Activated naive CD8-positive, alpha-beta T cell treated with anti-CD3 and anti-CD28 coated beads, Interleukin-2, amount 50 U/mL, for 16 hours (primary cell): ENCODE results near the gene UNC79.

Source experiments
- DNase-seq: peaks from one replicate; pipeline ENCODE4 v3.0.0-alpha.2; 2020; ENCODE audit warnings: low read depth, low spot score

The UNC79 gene

DNA sequence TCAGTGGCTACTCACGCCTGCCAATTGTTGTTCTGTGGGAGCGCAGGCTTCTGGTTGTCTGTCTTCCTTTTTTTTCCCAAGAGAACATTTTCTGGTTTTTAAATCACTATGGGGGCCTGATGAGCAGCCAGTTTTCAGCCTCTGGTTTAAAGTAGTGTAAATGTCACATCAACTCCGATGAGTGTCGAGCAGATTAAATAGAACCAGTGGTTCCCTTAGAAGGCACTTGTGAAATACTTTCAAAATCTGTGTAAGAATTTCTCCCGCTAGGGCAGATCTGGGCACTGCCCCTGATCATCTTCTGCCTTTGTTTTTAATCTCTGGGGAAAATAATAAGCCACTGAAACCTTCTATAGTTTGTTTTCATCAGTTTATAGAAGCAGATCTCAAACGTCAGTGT, 227.1 kb downstream of the UNC79 start:
- no peak for DNase-seq

DNA sequence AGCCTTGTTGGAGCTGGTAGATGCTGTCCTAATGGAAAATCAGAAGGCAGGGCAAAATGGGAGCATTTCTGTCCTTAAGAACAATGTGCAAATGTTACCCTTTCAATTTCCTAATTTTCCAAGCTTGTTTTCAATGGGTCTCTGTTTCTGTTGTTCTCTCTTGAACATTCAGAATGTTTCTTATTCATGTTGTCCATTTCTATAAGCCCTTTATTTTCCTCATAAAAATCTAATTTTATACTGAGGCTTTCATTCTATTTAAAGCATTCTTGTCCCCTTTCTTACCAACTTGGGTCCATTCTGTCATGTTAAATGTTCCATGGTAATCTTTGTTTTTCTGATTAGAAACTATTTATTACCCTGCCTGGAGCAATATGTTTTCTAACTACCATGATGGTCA, 232.6 kb downstream of the UNC79 start:
- no peak for DNase-seq

DNA sequence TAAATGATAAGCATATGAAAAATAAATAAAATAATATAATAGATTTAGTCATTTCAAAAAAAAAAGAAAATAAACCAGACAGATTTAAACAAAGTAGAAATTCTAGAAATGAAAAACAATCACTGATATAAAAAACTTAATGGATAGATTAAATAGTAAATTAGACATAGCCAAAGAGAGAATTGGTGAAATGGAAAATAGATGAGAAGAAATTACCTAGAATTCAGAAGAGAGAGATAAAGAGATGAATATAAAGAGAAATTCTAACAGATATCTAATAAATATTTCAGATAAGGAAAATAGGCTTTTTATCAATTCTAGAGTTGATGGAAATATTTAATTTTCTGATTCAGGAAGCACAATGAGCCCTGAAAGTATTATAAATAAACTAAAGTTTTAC, 234.4 kb downstream of the UNC79 start:
- no peak for DNase-seq

DNA sequence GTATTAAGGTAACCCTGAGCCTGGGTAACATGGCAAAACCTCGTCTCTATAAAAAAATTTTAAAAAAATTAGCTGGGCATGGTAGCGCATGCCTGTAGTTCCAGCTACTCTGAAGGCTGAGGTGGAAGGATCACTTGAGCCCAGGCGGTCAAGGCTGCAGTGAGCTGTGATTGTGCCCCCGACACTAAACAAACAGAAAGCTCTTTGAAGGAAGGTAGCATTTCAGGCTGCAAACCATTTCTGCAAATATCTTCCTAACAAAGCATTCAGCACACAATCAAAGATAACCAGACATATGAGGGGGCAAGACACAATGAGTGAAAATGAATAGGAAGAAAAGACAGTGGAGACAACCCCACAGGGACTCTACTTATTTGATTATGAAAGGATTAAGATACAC, 238.9 kb downstream of the UNC79 start:
- DNase-seq: no peak

DNA sequence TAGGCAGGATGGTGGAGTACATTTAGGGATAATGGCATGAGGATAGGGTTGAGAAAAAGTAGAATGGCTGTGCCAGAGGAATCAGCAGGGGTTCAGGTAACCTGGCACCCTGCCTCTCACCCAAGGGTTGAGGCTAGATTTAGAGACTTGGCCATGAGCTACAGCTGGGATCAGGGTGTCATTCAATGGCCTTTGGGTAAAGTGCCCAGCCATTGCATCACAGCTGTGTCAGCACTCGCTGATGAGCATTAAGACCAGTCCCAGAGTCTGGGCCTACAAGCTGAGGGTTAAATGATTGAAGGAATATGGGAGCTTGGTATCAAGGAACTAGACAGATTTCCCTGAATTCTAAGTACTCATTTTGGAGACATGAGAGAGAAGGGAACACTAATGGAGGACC, 243.6 kb downstream of the UNC79 start:
- no peak for DNase-seq

DNA sequence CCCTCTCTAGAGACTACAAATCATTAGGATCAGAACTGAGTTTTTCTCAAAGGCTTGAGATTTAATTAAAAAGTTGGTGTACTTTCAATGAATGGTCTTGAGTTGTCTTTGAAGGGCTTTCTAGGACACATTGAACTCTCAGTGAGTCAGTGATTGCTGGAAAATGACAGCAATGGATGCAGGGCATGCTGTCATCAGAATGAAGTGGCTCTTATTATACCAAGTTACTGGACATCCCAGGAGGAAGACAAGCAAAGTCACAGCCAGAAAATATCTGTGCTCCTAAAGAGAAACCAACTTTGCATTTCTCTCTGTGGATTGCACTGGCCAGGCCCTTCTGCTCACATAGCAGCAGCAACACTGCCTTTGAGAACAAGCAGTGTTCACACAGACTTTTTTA, 244.9 kb downstream of the UNC79 start:
- no peak for DNase-seq

DNA sequence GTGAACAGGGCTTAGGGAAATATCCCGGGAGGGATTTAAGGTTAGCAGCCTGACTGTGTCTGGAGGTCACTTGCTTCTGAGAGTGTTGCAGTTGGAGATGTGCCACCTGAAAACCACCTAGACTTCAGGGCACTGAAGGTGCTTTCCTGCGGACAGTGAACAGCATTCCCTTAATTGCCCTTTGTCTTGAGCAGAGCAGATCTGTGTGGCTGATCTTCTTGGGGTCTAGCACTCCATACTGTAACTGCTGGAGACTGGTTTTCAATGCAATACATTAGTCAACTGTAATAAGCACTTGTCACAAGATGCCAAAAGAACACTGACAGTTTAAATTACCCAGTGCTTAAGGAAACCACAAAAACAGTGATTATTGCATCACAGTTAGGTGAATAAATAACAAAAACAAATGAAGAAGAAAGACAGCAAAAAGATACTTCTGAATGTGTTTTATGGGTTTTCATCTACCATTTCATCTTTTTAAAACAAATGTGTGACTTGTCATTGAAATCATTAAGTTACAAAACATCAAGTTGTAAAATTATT, 245.7 kb downstream of the UNC79 start:
- DNase-seq: no peak

DNA sequence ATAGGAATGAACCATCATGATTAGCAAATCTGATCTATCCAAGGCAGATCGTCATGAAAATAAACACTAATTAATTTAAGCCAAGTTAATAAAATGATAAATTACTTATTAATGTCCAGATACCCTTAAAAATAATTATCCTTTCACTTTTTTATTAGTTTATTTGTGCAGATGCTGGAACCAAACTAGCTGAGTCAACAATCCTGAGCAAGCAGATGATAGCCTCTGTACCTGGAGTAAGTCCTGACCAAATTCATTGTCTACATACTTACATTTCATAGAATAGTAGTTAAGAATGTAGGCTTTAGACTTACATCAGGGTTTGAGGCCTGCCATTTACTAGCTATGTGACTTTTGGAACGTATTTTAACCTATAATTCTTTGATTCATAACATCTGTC, 251.7 kb downstream of the UNC79 start:
- DNase-seq: no peak

DNA sequence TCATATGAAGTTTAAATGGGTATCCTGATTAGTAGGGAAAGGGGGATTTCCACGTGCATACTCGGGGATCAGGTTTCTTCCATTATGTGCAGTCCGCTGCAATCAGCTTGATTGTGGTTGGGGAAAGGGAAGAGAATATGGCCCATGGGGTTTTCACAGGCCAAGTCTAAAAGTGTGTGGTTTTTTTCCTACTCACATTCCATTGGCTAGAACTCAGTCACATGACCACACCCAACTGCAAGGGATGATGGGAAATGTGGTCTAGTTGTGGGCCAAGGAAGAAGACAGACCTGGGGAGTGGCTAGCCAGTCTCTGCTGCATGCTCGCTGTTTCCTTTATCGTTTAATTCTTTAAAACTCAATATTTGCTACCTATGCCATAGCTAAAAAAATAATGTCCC, 252.5 kb downstream of the UNC79 start:
- DNase-seq: no peak

DNA sequence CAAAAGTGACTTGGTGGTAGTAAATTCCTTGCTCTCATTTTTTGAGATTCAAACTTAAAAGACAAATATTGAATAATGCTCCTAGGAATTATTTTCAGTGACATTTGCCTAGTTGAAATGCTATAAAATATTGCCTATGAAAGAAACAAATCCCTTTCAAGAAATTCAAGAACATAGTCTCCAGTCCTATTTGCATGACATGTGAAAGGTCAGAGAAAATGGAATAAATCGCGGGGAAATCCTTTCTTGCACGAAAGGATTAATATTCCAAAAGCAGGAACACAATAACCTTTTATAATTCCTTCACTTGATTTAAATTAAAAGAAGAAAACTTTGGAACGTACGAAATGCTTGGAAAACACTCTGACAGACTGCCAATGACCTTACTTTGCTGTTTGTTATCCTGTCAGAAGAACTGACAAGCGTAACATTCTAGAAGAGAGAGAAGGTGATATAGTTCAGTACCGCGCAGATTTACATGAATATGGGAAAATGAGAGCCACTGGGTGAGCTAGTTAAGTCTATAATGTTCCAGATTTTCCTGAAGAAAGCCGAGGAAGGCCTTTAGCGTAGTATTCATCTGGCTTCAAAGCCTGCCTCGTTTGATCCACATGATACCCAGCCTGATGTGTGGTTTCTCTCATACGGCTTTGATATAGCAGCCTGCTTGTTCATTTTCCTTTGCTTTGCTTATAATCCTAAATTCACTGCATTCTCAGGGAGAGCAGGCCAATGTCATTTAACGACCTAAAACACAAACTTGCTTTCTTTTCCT, 254.6 kb downstream of the UNC79 start:
- DNase-seq: no peak

DNA sequence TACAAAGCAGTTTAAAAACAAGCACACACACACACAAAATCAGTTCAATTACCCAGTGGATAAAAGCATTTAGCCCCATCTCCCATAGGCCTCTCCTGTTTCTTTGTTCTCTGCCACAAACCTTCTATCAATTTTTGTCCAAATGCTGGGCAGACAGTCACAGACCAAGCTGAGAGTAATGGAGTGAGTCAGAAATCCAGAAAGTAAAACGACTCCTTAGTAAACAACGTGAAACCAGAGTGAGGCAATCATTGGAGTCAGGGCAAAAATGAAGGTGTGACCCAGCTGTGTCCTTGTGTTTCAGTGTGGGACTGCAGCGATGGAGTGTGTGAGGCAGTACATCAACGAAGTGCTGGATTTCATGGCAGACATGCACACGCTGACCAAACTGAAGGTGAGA, 255.5 kb downstream of the UNC79 start:
- no peak for DNase-seq

DNA sequence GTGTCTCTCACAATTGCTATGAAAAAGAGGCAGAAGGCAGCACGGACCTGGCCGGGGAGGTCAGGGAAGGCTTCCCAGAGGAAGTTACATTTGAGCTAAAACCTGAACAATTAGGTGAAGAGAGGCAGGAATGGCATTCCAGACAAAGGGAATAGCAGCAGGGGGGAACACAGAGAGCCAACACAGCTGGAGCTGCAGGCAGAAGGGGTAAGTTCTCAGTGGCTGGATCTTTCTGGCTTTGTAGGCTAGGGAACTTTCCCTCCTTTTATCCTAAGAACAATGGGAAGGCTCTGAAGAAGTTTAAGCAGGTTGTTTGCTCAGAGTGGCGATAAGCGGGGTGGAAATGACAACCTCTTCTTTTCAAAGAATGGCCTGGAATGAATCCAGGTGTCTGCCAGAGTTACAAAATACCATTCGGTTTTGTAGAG, 257.5 kb downstream of the UNC79 start:
- no peak for DNase-seq

DNA sequence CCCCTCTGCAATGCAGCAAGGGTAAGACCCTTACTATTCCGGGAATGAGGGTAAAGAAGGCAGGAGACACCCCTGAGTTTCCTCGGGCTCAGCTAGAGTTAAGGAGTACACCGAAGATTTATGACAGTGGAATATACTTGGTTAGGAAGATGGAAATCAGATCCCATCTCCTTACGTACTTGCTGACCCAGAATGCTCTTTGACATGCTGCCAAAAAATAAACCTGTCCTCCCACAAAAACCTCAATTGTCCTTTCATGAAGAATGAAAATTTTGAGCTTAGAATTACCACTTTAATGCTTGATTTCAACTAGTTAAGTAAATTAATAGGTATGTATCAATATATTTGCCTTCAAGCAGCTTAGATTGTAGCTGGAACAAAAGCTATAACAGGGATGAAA, 258.1 kb downstream of the UNC79 start:
- no peak for DNase-seq

DNA sequence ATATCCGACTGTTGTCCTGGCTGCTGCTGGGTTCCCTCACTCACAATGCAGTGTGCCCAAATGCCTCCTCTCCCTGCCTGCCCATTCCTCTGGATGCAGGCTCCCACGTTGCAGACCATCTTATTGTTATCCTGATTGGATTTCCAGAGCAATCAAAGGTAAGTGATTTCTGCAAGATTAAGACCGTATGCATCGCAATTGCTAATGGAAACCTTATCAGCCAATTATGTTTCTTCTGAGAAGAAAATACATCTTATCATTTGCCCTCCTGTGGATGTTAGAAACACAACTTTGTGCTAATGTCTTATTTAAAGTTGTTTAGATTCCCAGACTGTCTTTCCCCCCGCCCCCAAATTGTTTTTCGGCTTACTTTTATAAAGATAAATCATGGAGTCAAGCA, 259.4 kb downstream of the UNC79 start:
- no peak for DNase-seq

DNA sequence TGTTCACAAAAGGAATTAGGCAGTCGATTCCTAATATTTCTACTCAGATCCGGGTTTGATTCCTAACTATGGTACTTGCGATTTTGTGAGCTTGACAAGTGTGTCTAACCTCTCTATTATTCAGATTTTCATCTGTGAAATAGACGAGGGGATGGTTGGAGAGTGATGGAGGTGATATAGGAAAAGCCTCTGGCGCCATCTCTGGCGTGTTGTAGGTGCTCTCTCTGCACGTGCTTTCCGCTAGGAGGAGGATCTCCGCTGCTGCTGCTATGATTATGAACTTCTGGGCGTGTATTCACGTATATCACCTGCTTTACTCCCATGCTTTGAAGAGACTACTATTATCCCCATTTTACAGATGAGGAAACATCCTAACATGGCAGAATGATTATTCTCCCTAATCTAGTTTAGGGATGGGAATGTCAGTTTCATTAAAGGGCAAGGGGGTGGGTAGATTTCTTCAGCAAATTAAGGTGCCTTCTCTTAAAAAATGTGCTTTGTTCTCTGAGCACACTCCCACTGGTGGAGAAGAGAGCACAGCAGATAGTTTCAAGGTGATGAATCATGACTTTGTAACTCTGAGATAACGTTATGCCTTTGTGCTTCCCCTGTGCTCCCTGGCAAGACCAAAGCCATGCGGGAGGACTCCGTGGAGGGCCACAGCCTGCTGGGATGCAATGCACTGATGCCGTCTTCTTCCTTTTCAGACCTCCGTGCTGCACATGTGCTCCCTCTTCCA, 260.5 kb downstream of the UNC79 start:
- no peak for DNase-seq

DNA sequence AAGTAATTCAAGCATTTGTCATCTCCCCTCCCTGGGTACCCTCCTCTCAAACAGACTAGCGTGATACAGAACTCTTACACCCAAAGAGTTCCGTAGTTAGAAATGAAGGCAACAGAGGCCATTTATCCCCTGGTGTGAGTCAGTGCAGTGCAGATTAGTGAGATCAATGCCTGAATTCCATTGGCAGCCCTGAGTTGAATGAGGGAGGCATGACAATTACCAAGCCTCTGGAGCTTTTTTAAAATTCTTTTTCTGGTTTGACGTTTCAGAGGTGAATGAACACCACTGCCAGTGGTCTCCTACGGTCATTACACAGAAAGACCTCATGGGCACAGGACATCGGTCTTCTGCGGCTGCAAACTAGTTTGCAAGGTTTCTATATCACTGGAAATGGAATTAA, 263.2 kb downstream of the UNC79 start:
- no peak for DNase-seq

DNA sequence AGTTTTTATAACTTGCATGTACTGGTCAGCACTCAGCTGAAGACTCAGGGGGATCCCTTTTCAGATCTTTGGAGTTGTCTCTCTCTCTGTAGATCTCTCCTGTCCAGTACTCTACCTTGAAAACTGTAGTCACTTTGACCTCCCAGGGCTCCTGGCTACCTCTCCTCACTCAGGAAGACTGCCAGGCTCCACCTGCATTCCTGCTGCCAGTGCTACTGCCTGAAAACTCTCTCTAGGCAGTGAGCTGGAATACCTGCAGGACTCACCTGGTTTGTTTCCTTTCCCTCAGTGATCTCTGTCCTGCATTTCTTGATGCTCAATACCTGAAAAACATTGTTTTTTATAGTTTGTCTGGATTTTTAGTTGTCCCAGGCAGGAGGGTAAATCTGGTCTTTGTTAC, 270.2 kb downstream of the UNC79 start:
- DNase-seq: no peak

DNA sequence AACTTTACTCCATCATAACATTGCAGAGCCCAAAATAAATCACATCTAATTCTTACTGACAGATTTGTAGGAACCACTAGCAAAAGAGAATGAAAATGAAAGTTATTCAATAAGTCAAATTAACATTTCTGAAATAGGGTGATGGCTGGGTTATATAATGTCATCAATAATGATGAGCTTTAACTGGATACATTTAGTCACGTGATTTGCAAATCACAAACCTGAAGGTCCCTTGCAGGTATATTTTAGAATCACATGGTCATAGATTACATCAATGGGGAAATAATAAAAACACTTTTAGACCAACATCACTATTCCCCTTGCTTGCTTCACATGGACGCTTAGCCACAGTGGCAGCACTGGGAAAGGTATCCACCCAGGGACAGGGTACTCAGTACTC, 270.8 kb downstream of the UNC79 start:
- DNase-seq: no peak

DNA sequence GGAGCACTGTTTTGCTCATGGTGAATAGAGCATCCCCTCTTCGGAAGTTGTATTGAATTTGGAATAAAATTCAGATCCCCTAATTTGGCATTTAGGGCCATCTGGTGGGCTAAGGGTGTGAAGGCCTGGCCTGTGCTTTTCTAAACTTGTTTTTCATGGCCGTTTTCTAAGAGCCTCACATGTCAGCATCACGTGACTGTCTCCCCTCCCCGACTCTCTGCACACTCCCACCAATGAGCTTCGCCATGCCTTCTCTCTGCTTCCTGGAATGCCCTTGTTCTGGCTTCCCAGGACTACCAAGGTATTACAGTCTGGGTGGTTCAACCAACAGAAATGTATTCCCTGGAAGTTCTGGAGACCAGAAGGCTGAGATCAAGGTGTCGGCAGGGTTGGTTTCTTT, 272.2 kb downstream of the UNC79 start:
- no peak for DNase-seq

DNA sequence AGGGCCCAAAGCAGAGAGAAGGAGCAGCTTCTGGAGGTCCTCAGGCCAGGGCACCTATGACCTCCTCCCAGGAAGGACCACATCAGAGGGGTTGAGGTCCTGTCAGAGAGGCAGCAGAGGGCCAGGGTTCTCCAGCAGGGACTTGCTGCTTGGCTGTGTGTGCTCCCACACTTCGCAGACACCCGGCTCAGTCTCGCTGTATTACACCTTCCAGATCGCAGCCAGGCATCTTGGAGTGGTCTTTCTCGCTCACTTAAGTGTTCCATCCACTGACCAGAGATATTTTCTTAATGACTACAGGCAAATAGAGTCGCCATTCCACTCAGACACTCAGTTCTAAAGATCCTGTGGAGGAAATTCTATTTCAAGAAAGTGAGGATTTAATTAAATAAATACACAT, 273.2 kb downstream of the UNC79 start:
- DNase-seq: no peak

DNA sequence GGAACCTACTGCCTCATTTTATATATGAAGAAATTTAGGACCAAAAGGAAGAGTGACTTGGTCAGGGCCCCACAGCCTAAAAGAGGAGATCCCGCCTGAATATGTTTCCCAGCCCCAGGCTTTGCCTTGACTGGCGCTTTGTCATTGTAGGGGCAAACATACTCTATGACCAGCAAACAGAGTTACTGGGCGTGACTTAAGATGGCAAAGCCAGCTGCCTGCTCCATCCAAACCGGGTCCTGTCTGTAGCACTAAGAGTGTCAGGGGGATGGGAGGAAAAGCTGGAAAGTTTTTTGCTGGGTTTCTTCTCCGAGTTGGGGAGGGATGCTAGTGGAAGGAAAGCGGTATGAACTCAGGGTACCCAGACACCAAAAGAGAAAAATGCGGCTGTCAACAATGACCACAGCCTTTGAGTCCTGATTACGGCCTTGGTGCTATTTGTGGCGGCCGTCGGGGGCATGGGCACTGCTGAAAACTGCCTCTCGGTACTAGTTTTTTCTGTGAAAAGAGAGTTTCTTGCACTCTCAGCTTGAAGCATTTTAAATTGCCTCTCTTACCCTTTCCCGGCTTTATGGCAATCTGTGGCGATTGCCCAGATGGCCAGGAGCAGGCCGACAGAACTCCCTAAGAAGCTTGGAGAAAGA, 274.9 kb downstream of the UNC79 start:
- no peak for DNase-seq

DNA sequence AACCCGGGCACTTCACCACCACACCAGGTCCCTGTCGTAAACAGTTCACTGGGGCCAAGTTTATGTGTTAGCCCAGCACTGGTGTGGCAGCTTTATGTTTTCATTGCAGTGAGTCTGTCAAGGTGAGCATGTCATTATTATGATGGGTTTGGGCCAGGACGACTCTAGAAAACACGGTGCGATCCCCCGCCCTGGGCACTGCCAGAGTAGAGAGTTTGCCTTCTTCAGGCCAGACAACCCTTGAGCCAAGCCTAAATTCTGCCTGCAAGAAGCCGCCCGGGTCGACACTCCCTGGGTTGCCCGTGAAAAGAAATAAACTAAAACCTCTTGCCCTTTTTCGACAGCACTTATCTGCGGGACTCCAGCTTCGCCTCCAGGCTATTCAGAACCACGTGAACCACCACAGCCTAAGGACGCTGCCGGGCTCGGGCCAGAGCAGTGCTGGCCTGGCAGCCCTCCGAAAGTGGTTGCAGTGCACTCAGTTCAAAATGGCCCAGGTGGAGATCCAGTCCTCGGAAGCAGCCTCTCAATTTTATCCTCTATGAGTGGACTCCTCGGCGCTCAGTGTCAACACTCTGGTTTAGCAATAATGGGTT, 275.7 kb downstream of the UNC79 start:
- no peak for DNase-seq
